HG02588 (cell line): ENCODE results near the gene VAPB.

Experiments used
- ATAC-seq: cut with Tn5 transposase; IDR thresholded peaks from one replicate; pipeline ENCODE4 v1.9.1; 2021; ENCODE audit warnings: mild to moderate bottlenecking, moderate library complexity; ENCODE audit not compliant: unreplicated experiment

The VAPB gene

GRCh38 chr20:58479726-58480440, 90.9 kb downstream of the VAPB start:
- ATAC-seq = no peak

GRCh38 chr20:58480551-58481336, 91.7 kb downstream of the VAPB start:
- no peak for ATAC-seq

GRCh38 chr20:58481481-58482021, 92.5 kb downstream of the VAPB start:
- ATAC-seq = no peak

GRCh38 chr20:58482416-58482815, 93.4 kb downstream of the VAPB start:
- no peak for ATAC-seq

GRCh38 chr20:58483051-58483450, 94.0 kb downstream of the VAPB start:
- ATAC-seq = no peak

GRCh38 chr20:58483470-58483869, 94.4 kb downstream of the VAPB start:
- ATAC-seq = no peak

GRCh38 chr20:58485393-58485792, 96.4 kb downstream of the VAPB start:
- no peak for ATAC-seq

GRCh38 chr20:58486207-58486606, 97.2 kb downstream of the VAPB start:
- ATAC-seq = no peak

GRCh38 chr20:58492074-58492718, 103.2 kb downstream of the VAPB start:
- no peak for ATAC-seq

- ATAC-seq = no peak
Observed at GRCh38 chr20:58492795-58493524, 103.9 kb downstream of the VAPB start.

- no peak for ATAC-seq
Observed at GRCh38 chr20:58494923-58495622, 106.0 kb downstream of the VAPB start.

GRCh38 chr20:58495623-58496428, 106.8 kb downstream of the VAPB start:
- ATAC-seq = no peak

- ATAC-seq = no peak
Observed at GRCh38 chr20:58496429-58496769, 107.4 kb downstream of the VAPB start.

- ATAC-seq = no peak
Observed at GRCh38 chr20:58497076-58497641, 108.1 kb downstream of the VAPB start.

GRCh38 chr20:58497724-58498469, 108.9 kb downstream of the VAPB start:
- ATAC-seq = no peak

- no peak for ATAC-seq
Observed at GRCh38 chr20:58498470-58499068, 109.5 kb downstream of the VAPB start.

GRCh38 chr20:58500256-58500655, 111.2 kb downstream of the VAPB start:
- ATAC-seq = no peak
